ENCODE measurements around the gene KDF1. TPM values are rescaled to one million over a fixed set of nuclear protein-coding genes. Genes with fewer than 3 reads are reported as not detected.
"Not testable (repeated sequence)": the region's sequence is repeated elsewhere in the genome, so short reads cannot be mapped to it uniquely, and the experiment has no call there.

The KDF1 gene
- polyA plus RNA-seq, 3 donors from 2014 or later = 0.29 to 1.3 TPM; not detected in 1

- no peak for DNase-seq
- H3K27ac Mint-ChIP-seq = no peak overlapping the region
- peaks cover 13 to 28% (median 13%) of the 10 kb centered on the region in 3 donors for H3K27me3 Mint-ChIP-seq (ENCODE audit: low read depth in 3 of 3)
- peaks cover 0 to 2% (median 0%) of the 10 kb centered on the region in 6 donors for H3K9me3 Mint-ChIP-seq
- H3K4me3 Mint-ChIP-seq = no peak overlapping the region
- H3K36me3 Mint-ChIP-seq = peaks cover 0 to 3% (median 0%) of the 10 kb centered on the region in 3 donors
- H3K4me1 Mint-ChIP-seq = peaks cover 7 to 11% of the 10 kb centered on the region in 2 donors
These were observed 3.0 kb downstream of the KDF1 start for GRCh38 chr1:26957306-26957705.

GRCh38 chr1:26956321-26956720, 3.9 kb downstream of the KDF1 start:
- DNase-seq = no peak
- Mint-ChIP-seq H3K4me1 (peaks cover 7 to 11% of the 10 kb centered on the region in 2 donors), H3K36me3 (peaks cover 0 to 3% (median 0%) of the 10 kb centered on the region in 3 donors), H3K9me3 (peaks cover 0 to 2% (median 0%) of the 10 kb centered on the region in 6 donors), H3K27me3 (ENCODE audit: low read depth in 3 of 3) (peaks cover 13 to 23% (median 15%) of the 10 kb centered on the region in 3 donors), H3K4me3 (no peak overlapping the region), H3K27ac (no peak overlapping the region)

GRCh38 chr1:26953374-26953773, 6.9 kb downstream of the KDF1 start:
- H3K4me1 Mint-ChIP-seq = no peaks in the 10 kb centered on the region
- no peak overlapping the region for H3K4me3 Mint-ChIP-seq
- no peak for DNase-seq
- H3K27me3 Mint-ChIP-seq (ENCODE audit: low read depth in 3 of 3) = peaks cover 4 to 12% (median 10%) of the 10 kb centered on the region in 3 donors
- H3K36me3 Mint-ChIP-seq = peaks cover 0 to 3% (median 0%) of the 10 kb centered on the region in 3 donors
- no peak overlapping the region for H3K27ac Mint-ChIP-seq
- no peaks in the 10 kb centered on the region for H3K9me3 Mint-ChIP-seq

DNA sequence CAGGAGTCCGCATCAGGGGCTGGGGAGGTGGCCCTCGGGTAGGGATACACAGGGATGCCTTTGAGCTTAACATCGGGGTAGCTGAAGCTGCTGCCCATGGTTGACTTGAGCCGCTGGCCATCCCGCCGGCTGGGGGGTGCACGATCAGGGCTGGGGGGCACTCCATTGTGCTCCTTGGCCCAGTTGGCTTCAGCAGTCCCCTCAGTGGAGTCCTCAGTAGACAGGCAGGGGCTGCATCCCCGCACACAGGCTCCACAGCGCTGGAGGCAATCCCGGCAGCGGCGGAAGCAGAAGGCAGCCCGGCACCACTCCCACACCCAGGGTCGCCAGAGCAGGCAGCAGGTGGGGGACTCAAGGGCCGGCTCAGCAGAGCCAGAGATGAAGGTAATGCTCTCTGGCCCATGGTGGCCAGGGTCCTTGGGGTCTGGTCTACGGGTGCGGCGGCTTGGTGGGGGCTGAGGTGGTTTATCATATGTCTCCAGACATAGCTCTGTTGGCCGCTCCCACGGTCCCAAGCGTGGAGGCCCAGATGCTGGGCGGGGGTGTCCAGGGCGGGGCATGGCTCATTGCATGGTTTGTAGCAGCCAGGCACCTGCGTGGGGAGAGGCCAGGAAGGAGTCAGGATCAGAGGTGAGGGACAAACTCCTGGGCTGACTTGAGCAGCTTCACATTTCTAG, 8.3 kb downstream of the KDF1 start:
- Mint-ChIP-seq H3K9me3 (no peaks in the 10 kb centered on the region), H3K4me3 (no peak overlapping the region), H3K27me3 (ENCODE audit: low read depth in 3 of 3) (peaks cover 2 to 9% (median 8%) of the 10 kb centered on the region in 3 donors), H3K4me1 (no peaks in the 10 kb centered on the region), H3K36me3 (peaks cover 0 to 3% (median 0%) of the 10 kb centered on the region in 3 donors), H3K27ac (no peak overlapping the region)
- DNase-seq = no peak

GRCh38 chr1:26951216-26951615, 9.1 kb downstream of the KDF1 start:
- no peaks in the 10 kb centered on the region for H3K9me3 Mint-ChIP-seq
- DNase-seq = no peak
- H3K4me1 Mint-ChIP-seq = no peaks in the 10 kb centered on the region
- H3K36me3 Mint-ChIP-seq = peaks cover 0 to 3% (median 0%) of the 10 kb centered on the region in 3 donors
- no peak overlapping the region for H3K4me3 Mint-ChIP-seq
- H3K27ac Mint-ChIP-seq = no peak overlapping the region
- peaks cover 2 to 9% (median 5%) of the 10 kb centered on the region in 3 donors for H3K27me3 Mint-ChIP-seq (ENCODE audit: low read depth in 3 of 3)

- Mint-ChIP-seq H3K4me1 (no peaks in the 10 kb centered on the region), H3K27ac (no peak overlapping the region)
These were observed 9.7 kb downstream of the KDF1 start for GRCh38 chr1:26950602-26951001.

GRCh38 chr1:26949926-26950319, 10.3 kb downstream of the KDF1 start:
- DNase-seq = no peak
- H3K4me1 Mint-ChIP-seq = no peaks in the 10 kb centered on the region
- H3K27ac Mint-ChIP-seq = no peak overlapping the region
- H3K9me3 Mint-ChIP-seq = no peaks in the 10 kb centered on the region
- H3K4me3 Mint-ChIP-seq = no peak overlapping the region
- H3K36me3 Mint-ChIP-seq = peaks cover 0 to 13% (median 9%) of the 10 kb centered on the region in 3 donors
- peaks cover 0 to 11% (median 4%) of the 10 kb centered on the region in 3 donors for H3K27me3 Mint-ChIP-seq (ENCODE audit: low read depth in 3 of 3)

More at GRCh38 chr1:26950602-26951001, 9.7 kb downstream of the KDF1 start:
- H3K9me3 Mint-ChIP-seq = no peaks in the 10 kb centered on the region
- DNase-seq = no peak
- H3K4me3 Mint-ChIP-seq = no peak overlapping the region
- peaks cover 0 to 6% (median 2%) of the 10 kb centered on the region in 3 donors for H3K36me3 Mint-ChIP-seq
- H3K27me3 Mint-ChIP-seq (ENCODE audit: low read depth in 3 of 3) = peaks cover under 1 to 9% (median 4%) of the 10 kb centered on the region in 3 donors

- no peaks in the 10 kb centered on the region for H3K9me3 Mint-ChIP-seq
- H3K4me3 Mint-ChIP-seq = no peak overlapping the region
- no peak overlapping the region for H3K27ac Mint-ChIP-seq
- H3K4me1 Mint-ChIP-seq = no peaks in the 10 kb centered on the region
- H3K36me3 Mint-ChIP-seq = peaks cover 0 to 13% (median 10%) of the 10 kb centered on the region in 3 donors
- DNase-seq = no peak
- peaks cover 0 to 11% (median 2%) of the 10 kb centered on the region in 3 donors for H3K27me3 Mint-ChIP-seq (ENCODE audit: low read depth in 3 of 3)
These were observed 10.9 kb downstream of the KDF1 start for GRCh38 chr1:26949266-26949925.

DNA sequence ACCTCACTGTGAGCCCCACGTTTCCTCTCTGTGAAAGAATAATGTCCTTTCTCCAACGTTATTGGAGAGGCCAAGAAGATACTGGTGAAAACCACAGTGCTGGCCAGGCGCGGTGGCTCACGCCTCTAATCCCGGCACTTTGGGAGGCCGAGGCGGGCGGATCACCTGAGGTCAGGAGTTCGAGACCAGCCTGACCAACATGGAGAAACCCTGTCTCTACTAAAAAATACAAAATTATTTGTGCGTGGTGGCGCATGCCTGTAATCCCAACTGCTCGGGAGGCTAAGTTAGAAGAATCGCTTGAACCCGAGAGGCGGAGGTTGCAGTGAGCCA, 11.6 kb downstream of the KDF1 start:
- H3K9me3 Mint-ChIP-seq = not testable (repeated sequence)
- peaks cover 0 to 10% (median 10%) of the 10 kb centered on the region in 3 donors for H3K36me3 Mint-ChIP-seq

GRCh38 chr1:26946270-26946669, 14.0 kb downstream of the KDF1 start:
- peaks cover 0 to 2% (median 0%) of the 10 kb centered on the region in 3 donors for H3K27me3 Mint-ChIP-seq (ENCODE audit: low read depth in 3 of 3)
- no peak for DNase-seq
- H3K4me1 Mint-ChIP-seq = no peaks in the 10 kb centered on the region
- H3K36me3 Mint-ChIP-seq = peaks cover 7 to 26% (median 10%) of the 10 kb centered on the region in 3 donors
- H3K9me3 Mint-ChIP-seq = no peaks in the 10 kb centered on the region
- H3K27ac Mint-ChIP-seq = no peak overlapping the region
- no peak overlapping the region for H3K4me3 Mint-ChIP-seq

More for the DNA sequence above, 11.6 kb downstream of the KDF1 start:
- H3K4me3 Mint-ChIP-seq; H3K4me1 Mint-ChIP-seq; H3K27ac Mint-ChIP-seq; DNase-seq; H3K27me3 Mint-ChIP-seq (ENCODE audit: low read depth in 3 of 3): not testable (repeated sequence)

- peaks cover 0 to 2% (median 0%) of the 10 kb centered on the region in 3 donors for H3K27me3 Mint-ChIP-seq (ENCODE audit: low read depth in 3 of 3)
- no peaks in the 10 kb centered on the region for H3K9me3 Mint-ChIP-seq
- peaks cover 7 to 26% (median 10%) of the 10 kb centered on the region in 3 donors for H3K36me3 Mint-ChIP-seq
- H3K4me3 Mint-ChIP-seq = no peak overlapping the region
- DNase-seq = no peak
- no peaks in the 10 kb centered on the region for H3K4me1 Mint-ChIP-seq
- no peak overlapping the region for H3K27ac Mint-ChIP-seq
These were observed 14.5 kb downstream of the KDF1 start for GRCh38 chr1:26945728-26946127.

- Mint-ChIP-seq H3K9me3 (no peaks in the 10 kb centered on the region), H3K4me3 (no peak overlapping the region), H3K27ac (no peak overlapping the region), H3K4me1 (no peaks in the 10 kb centered on the region), H3K36me3 (peaks cover 7 to 26% (median 10%) of the 10 kb centered on the region in 3 donors), H3K27me3 (ENCODE audit: low read depth in 3 of 3) (peaks cover 0 to 2% (median 0%) of the 10 kb centered on the region in 3 donors)
- DNase-seq = no peak
These were observed 15.1 kb downstream of the KDF1 start for GRCh38 chr1:26945138-26945537.

DNA sequence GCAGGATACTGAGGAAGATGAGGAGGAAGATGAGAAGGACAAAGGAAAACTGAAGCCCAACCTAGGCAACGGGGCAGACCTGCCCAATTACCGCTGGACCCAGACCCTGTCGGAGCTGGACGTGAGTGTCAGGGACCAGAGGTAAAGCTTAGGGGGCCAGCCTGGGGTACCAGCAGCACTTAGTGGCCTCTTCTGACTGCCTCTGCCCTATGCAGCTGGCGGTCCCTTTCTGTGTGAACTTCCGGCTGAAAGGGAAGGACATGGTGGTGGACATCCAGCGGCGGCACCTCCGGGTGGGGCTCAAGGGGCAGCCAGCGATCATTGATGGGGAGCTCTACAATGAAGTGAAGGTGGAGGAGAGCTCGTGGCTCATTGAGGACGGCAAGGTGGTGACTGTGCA, 17.6 kb downstream of the KDF1 start:
- Mint-ChIP-seq H3K36me3 (peaks cover 7 to 26% (median 10%) of the 10 kb centered on the region in 3 donors), H3K27ac (peak overlapping the region in 1 of 6 donors; percentile 54), H3K9me3 (no peaks in the 10 kb centered on the region), H3K4me1 (peaks cover 5 to 7% of the 10 kb centered on the region in 2 donors), H3K4me3 (no peak overlapping the region), H3K27me3 (ENCODE audit: low read depth in 3 of 3) (peaks cover 0 to 2% (median 0%) of the 10 kb centered on the region in 3 donors)
- no peak for DNase-seq

DNA sequence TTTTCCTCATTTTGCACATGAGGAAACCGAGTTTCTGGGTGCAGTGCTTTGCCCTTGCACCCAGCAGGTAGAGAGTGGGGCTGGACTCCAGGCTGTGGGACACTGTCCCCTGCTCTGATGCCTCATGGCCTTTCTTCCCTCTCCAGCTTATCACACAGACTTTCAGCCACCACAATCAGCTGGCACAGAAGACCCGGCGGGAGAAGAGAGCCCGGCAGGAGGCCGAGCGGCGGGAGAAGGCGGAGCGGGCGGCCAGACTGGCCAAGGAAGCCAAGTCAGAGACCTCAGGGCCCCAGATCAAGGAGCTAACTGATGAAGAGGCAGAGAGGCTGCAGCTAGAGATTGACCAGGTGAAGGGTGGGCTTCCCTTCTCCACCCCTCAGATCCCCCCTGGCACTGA, 19.0 kb downstream of the KDF1 start:
- peaks cover 7 to 29% (median 10%) of the 10 kb centered on the region in 3 donors for H3K36me3 Mint-ChIP-seq
- no peak overlapping the region for H3K27ac Mint-ChIP-seq
- H3K4me1 Mint-ChIP-seq = peaks cover 5 to 7% of the 10 kb centered on the region in 2 donors
- no peaks in the 10 kb centered on the region for H3K9me3 Mint-ChIP-seq
- no peak overlapping the region for H3K4me3 Mint-ChIP-seq
- DNase-seq = no peak
- H3K27me3 Mint-ChIP-seq (ENCODE audit: low read depth in 3 of 3) = peaks cover 0 to 2% (median 0%) of the 10 kb centered on the region in 3 donors
